ENCODE measurements around the gene SLC38A10. TPM values are rescaled to one million over a fixed set of nuclear protein-coding genes. Genes with fewer than 3 reads are reported as not detected.

Gene SLC38A10
- total RNA-seq, 1 experiment from 2014 or later = 43.8 TPM

GRCh38 chr17:81234506-81234855 lies 60.6 kb downstream of the SLC38A10 start:
- H3K27me3 ChIP-seq (ENCODE audit: insufficient read depth, low read length) = no peaks in the 10 kb centered on the region

More at GRCh38 chr17:81234506-81234855, 60.6 kb downstream of the SLC38A10 start:
- H3T11ph ChIP-seq (ENCODE audit: low read length) = no peak overlapping the region
- H3K4me2 ChIP-seq (ENCODE audit: insufficient read depth, insufficient read length, low read length) = no peak overlapping the region
- H4K8ac ChIP-seq (replicated peaks; ENCODE audit: insufficient read length, low read depth, low read length) = no peak overlapping the region
- DNase-seq = no peak
- peaks cover 6% of the 10 kb centered on the region for H3K23me2 ChIP-seq (ENCODE audit: insufficient read length, low read depth, low read length, poor library complexity, severe bottlenecking)
- no CpG with 5 or more reads among the region's 13 CpGs for WGBS (ENCODE audit: extremely low coverage, insufficient read length, low lambda C conversion rate)
- H3K18ac ChIP-seq (ENCODE audit: insufficient read length, low read depth, low read length) = no peak overlapping the region
- Mint-ChIP-seq H3K9me3 (no peaks in the 10 kb centered on the region; a peak in 1 of 5 replicates), H3K36me3 (ENCODE audit: insufficient read depth in 1 of 3, low read depth in 3 of 3) (peaks cover 11 to 14% (median 14%) of the 10 kb centered on the region in 3 experiments), H3K4me1 (peaks cover 6 to 7% of the 10 kb centered on the region in 2 experiments), H3K4me3 (no peak overlapping the region), H3K27ac (peak overlapping the region in 1 of 3 experiments; percentile 51; a peak in 1 of 7 replicates), H3K27me3 (ENCODE audit: low read depth) (no peaks in the 10 kb centered on the region)
- no peak overlapping the region for H2BK5ac ChIP-seq (ENCODE audit: insufficient read length, low read length)
- no peak overlapping the region for H2BK15ac ChIP-seq (ENCODE audit: low read depth, low read length)
- no peak overlapping the region for H2BK20ac ChIP-seq (ENCODE audit: low read depth, low read length, poor library complexity, severe bottlenecking)
- H3K9ac ChIP-seq (ENCODE audit: extremely low read depth, insufficient read length, low read length) = no peak overlapping the region
- TF ChIP-seq CTCF (conservative IDR thresholded peaks at IDR 0.05) = no peak
- H3K79me1 ChIP-seq (ENCODE audit: insufficient read depth, low read depth, low read length, poor library complexity, severe bottlenecking) = no peaks in the 10 kb centered on the region
- H3K4ac ChIP-seq (ENCODE audit: low read depth, low read length) = no peak overlapping the region
- H2BK120ac ChIP-seq (ENCODE audit: low read depth, low read length, poor library complexity, severe bottlenecking) = no peak overlapping the region
- no peak overlapping the region for H2AK5ac ChIP-seq (ENCODE audit: insufficient read length, low read length)
- H3K56ac ChIP-seq (ENCODE audit: insufficient read length, low read depth, low read length) = no peak overlapping the region
- peaks cover 4% of the 10 kb centered on the region for H3K79me2 ChIP-seq (ENCODE audit: insufficient read depth, low read length)
- H3K23ac ChIP-seq (ENCODE audit: insufficient read length, low read depth, low read length) = no peak overlapping the region
- no peak overlapping the region for H2BK12ac ChIP-seq (ENCODE audit: insufficient read length, low read depth, low read length)
- no peaks in the 10 kb centered on the region for H4K20me1 ChIP-seq (ENCODE audit: control insufficient read depth, insufficient read depth, insufficient read length)
- H3K4me1 ChIP-seq (ENCODE audit: insufficient read depth, low read length) = no peaks in the 10 kb centered on the region
- no peak overlapping the region for H4K5ac ChIP-seq (ENCODE audit: insufficient read length, low read depth, low read length)
- H3K9me3 ChIP-seq (ENCODE audit: control insufficient read depth, low read depth, low read length) = no peaks in the 10 kb centered on the region
- H2AFZ ChIP-seq (ENCODE audit: low read length) = no peak overlapping the region
- H3K14ac ChIP-seq (ENCODE audit: insufficient read depth, low read length) = no peak overlapping the region
- no peak overlapping the region for H4K91ac ChIP-seq (ENCODE audit: insufficient read length, low read depth, low read length)
- no peak overlapping the region for H3K27ac ChIP-seq (ENCODE audit: insufficient read length, low read depth, low read length)

All from H9 (cell line).